Measurements from ENCODE around the gene SPDYC. TPM values are rescaled to one million over a fixed set of nuclear protein-coding genes. Genes with fewer than 3 reads are reported as not detected.

Gene SPDYC
- total RNA-seq, 1 donor from 2014 or later: not detected

DNA sequence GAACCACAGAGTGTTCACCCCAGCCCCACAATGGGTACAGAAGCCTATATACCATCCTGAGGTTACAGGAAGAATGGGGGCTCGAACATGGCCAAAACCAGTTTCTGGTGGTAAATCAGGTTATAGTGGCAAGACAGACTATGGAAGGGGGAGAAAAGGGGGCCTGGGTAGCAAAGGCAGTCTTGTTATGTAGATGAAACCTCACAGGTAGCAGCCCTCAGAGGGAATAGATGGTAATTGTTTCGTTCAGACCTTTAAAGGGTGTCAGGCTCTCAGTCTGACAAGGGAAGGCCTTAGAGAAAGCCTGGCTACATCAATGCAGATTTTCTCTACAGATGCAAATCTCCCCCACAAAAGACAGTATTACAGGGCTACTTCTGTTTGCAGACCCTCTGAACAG is 15.1 kb downstream of the SPDYC start:
- Histone ChIP-seq H3K9me3 (no peaks in the 10 kb centered on the region), H3K4me1 (peaks cover 25% of the 10 kb centered on the region), H3K27me3 (no peaks in the 10 kb centered on the region), H3K36me3 (peaks cover 45% of the 10 kb centered on the region), H3K4me3 (no peak overlapping the region), H3K27ac (no peak overlapping the region)
- TF ChIP-seq, protein P1, sequence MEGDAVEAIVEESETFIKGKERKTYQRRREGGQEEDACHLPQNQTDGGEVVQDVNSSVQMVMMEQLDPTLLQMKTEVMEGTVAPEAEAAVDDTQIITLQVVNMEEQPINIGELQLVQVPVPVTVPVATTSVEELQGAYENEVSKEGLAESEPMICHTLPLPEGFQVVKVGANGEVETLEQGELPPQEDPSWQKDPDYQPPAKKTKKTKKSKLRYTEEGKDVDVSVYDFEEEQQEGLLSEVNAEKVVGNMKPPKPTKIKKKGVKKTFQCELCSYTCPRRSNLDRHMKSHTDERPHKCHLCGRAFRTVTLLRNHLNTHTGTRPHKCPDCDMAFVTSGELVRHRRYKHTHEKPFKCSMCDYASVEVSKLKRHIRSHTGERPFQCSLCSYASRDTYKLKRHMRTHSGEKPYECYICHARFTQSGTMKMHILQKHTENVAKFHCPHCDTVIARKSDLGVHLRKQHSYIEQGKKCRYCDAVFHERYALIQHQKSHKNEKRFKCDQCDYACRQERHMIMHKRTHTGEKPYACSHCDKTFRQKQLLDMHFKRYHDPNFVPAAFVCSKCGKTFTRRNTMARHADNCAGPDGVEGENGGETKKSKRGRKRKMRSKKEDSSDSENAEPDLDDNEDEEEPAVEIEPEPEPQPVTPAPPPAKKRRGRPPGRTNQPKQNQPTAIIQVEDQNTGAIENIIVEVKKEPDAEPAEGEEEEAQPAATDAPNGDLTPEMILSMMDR (IDR thresholded peaks at IDR 0.05): no peak
- intact Hi-C loops (cut with DNase I): no loop called here
- DNase-seq (no peak), ATAC-seq (no peak)

DNA sequence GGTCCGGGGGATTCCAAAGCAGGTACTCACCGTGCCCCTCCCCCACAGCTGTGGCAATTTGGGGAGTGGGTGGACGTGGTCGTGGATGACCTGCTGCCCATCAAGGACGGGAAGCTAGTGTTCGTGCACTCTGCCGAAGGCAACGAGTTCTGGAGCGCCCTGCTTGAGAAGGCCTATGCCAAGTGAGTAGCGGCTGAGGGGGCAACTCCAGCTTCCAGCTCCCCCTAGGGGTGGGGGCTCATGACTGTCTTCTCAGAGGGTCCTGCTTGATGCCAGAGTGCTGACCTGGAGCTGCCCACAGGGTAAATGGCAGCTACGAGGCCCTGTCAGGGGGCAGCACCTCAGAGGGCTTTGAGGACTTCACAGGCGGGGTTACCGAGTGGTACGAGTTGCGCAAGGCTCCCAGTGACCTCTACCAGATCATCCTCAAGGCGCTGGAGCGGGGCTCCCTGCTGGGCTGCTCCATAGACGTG is 15.9 kb downstream of the SPDYC start:
- TF ChIP-seq, protein P1 (IDR thresholded peaks at IDR 0.05): no peak
- Histone ChIP-seq H3K36me3 (peaks cover 52% of the 10 kb centered on the region), H3K4me3 (no peak overlapping the region), H3K4me1 (peaks cover 20% of the 10 kb centered on the region), H3K9me3 (no peaks in the 10 kb centered on the region), H3K27ac (no peak overlapping the region), H3K27me3 (no peaks in the 10 kb centered on the region)
- DNase-seq: no peak
- ATAC-seq: no peak
- intact Hi-C loops (cut with DNase I): no loop called here

DNA sequence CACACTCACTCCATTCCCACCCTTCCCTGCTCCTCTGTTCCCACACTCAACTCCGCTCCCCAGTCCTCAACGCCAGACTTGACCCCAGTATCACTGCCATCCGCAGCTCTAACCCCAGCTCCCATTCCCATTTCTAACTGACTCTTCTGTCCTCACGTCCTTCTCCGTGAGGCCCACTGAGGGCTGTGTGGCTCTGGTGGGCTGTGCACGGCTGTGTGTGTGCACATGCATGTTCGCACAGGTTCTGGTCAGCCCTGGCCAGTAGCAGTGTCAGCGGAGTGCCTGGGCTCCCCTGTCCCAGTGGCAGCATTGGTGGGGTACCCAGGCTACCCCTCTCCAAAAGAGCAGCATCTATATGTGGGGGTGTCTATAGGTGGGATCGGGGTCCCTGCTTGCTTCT is 16.7 kb downstream of the SPDYC start:
- intact Hi-C loops (cut with DNase I): no loop called here
- no peaks in the 10 kb centered on the region for H3K27me3 ChIP-seq
- no peaks in the 10 kb centered on the region for H3K9me3 ChIP-seq
- peaks cover 20% of the 10 kb centered on the region for H3K4me1 ChIP-seq
- H3K36me3 ChIP-seq: peaks cover 60% of the 10 kb centered on the region
- ATAC-seq (no peak), DNase-seq (no peak)
- no peak overlapping the region for H3K4me3 ChIP-seq
- no peak overlapping the region for H3K27ac ChIP-seq
- TF ChIP-seq, protein P1 (IDR thresholded peaks at IDR 0.05): no peak

DNA sequence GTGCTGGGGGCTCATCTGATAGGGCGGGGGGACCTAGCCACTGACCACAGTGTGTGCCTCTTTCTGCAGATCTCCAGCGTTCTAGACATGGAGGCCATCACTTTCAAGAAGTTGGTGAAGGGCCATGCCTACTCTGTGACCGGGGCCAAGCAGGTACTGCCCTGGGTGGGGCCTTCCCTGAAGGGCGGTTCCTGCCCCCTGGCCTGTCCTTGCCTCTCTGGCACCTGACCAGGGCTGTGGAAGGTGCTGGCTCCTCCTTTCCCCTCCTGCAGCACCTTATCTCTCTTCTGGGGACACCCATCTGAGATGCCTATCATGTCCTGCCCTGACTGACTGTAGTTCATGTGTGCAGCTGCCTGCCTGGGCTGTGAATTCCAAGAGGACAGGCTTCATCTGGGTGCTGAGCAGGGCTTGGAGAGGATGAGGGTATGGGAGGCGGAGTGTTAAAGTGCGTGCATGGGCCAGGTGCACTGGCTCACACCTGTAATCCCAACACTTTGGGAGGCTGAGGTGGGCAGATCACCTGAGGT is 17.2 kb downstream of the SPDYC start:
- H3K27ac ChIP-seq: no peak overlapping the region
- no peak for DNase-seq
- intact Hi-C loops (cut with DNase I): no loop called here
- peaks cover 65% of the 10 kb centered on the region for H3K36me3 ChIP-seq
- no peak overlapping the region for H3K4me3 ChIP-seq
- ATAC-seq: no peak
- H3K27me3 ChIP-seq: no peaks in the 10 kb centered on the region
- TF ChIP-seq, protein P1 (IDR thresholded peaks at IDR 0.05): no peak
- H3K4me1 ChIP-seq: peaks cover 20% of the 10 kb centered on the region
- H3K9me3 ChIP-seq: no peaks in the 10 kb centered on the region

DNA sequence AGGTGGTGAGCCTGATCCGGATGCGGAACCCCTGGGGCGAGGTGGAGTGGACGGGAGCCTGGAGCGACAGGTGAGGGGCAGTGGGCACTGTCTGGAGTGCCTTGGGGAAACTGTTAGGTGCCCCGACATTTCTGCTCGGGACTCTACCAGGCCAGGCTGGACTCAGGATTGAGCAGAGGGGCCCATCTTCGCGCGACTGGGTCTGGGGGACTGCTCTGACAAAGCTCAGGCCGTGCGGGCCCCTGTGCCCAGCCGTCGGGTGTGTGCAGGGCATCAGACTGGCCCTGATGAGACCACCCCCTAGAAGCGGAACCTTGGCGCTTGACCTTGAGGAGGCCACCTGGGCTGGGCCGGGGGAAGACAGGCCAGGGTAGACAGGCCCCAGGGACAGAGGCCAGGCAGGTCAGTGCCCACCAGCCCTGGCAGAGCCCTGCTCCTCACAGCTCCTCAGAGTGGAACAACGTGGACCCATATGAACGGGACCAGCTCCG is 18.0 kb downstream of the SPDYC start:
- Histone ChIP-seq H3K4me3 (no peak overlapping the region), H3K27ac (no peak overlapping the region), H3K27me3 (no peaks in the 10 kb centered on the region), H3K9me3 (no peaks in the 10 kb centered on the region), H3K4me1 (peaks cover 12% of the 10 kb centered on the region), H3K36me3 (peaks cover 71% of the 10 kb centered on the region)
- intact Hi-C loops (cut with DNase I): no loop called here
- ATAC-seq: no peak
- TF ChIP-seq, protein P1 (IDR thresholded peaks at IDR 0.05): no peak
- DNase-seq: no peak

DNA sequence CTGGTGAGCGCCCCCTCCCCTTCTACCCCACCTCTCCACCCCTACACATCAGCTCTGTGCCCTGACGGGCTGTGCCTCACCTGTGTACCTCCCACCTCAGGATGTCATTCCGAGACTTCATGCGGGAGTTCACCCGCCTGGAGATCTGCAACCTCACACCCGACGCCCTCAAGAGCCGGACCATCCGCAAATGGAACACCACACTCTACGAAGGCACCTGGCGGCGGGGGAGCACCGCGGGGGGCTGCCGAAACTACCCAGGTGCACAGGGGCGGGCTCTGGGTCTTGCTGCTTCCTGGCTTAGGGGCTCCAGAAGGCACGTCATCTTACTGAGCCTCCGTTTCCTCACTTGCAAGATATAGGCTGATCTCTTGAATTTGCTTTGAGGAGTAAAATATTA is 18.5 kb downstream of the SPDYC start:
- no peak for DNase-seq
- peaks cover 73% of the 10 kb centered on the region for H3K36me3 ChIP-seq
- intact Hi-C loops (cut with DNase I): no loop called here

More for the DNA sequence above, 18.5 kb downstream of the SPDYC start:
- Histone ChIP-seq H3K4me3 (no peak overlapping the region), H3K27ac (no peak overlapping the region), H3K9me3 (no peaks in the 10 kb centered on the region), H3K4me1 (peaks cover 8% of the 10 kb centered on the region), H3K27me3 (no peaks in the 10 kb centered on the region)
- no peak for ATAC-seq
- TF ChIP-seq, protein P1 (IDR thresholded peaks at IDR 0.05): no peak

All from upper lobe of right lung (tissue), 1 donor.